HepG2 (cell line): ENCODE data around the gene TMED6. TPM values are rescaled to one million over a fixed set of nuclear protein-coding genes. Genes with fewer than 3 reads are reported as not detected.
A peak's percentile ranks its signal among the peaks of the same experiment; 100 is the strongest.

ENCODE experiments used
- ATAC-seq: fragments of 200-7000 bp; cut with Tn5 transposase; 3 replicates; pipeline ENCODE4 v1.9.1; 2020; ENCODE audit warnings: mild to moderate bottlenecking, moderate library complexity
- BruUV-seq: library from RNA; stranded (reverse); fragments of 400-500 nt; replicated peaks from 2 replicates; lab custom pipeline; 2021; lab: Mats Ljungman, UMichigan
- CTCF ChIA-PET: fragments of 300-600 bp; formaldehyde crosslinking; extraction: SDS; loops from one replicate; lab custom pipeline; 2021; ENCODE audit warnings: low total read pairs, inconsistent platforms, low intra/inter-chr PET ratio; lab: Yijun Ruan, JAX
- POLR2A ChIA-PET: fragments of 350-600 bp; sonication (Branson Sonifier 250); formaldehyde crosslinking; loops from one replicate; lab custom pipeline; 2020; ENCODE audit warnings: antibody characterized with exemption, inconsistent platforms; lab: Yijun Ruan, JAX
- DNase-seq: peaks from one replicate; pipeline ENCODE4 v3.0.0-alpha.2; 2015; ENCODE audit warnings: low spot score
- FAIRE-seq: peaks from 3 replicates; lab custom pipeline; 2011; peaks lifted over from hg19 to GRCh38; lab: Jason Lieb, UNC
- H2AFZ ChIP-seq: one replicate; pipeline ENCODE4 v1.6.1; 2011; ENCODE audit warnings: low read length, inconsistent platforms
- H3K27ac ChIP-seq: fragments of 300-600 bp; 3 replicates; pipeline ENCODE4 v1.8.0; 2011; ENCODE audit warnings: mixed run types, mild to moderate bottlenecking, mixed read lengths, low read length, inconsistent platforms; ENCODE audit not compliant: insufficient read depth; ENCODE audit errors: extremely low read length
- H3K27me3 ChIP-seq, 2 experiments: fragments of 200-600 bp in 1 of 2; 2 replicates in 1 of 2; 3 replicates in 1 of 2; pipeline versions ENCODE4 v1.6.0 to v1.8.0; 2011; ENCODE audit warnings: low read length in 2 of 2, mild to moderate bottlenecking in 2 of 2, moderate library complexity in 2 of 2, inconsistent platforms in 1 of 2; ENCODE audit not compliant: insufficient read depth in 2 of 2, control insufficient read depth in 1 of 2
- H3K36me3 ChIP-seq, 2 experiments: fragments of 200-600 bp in 1 of 2; replicated peaks in 1 of 2; 2 replicates in 1 of 2; 3 replicates in 1 of 2; pipeline versions ENCODE4 v1.5.1 to v1.8.0; 2011; ENCODE audit warnings: low read length in 2 of 2, inconsistent platforms in 1 of 2; ENCODE audit not compliant: insufficient read depth in 2 of 2, control insufficient read depth in 1 of 2
- H3K4me1 ChIP-seq: 2 replicates; pipeline ENCODE4 v1.5.1; 2012; ENCODE audit warnings: low read length, inconsistent platforms; ENCODE audit not compliant: insufficient read depth
- H3K4me2 ChIP-seq: 2 replicates; pipeline ENCODE4 v1.6.0; 2011; ENCODE audit warnings: low read depth, low read length, inconsistent platforms
- H3K4me3 ChIP-seq, 3 experiments: fragments of 200-600 bp in 1 of 3; sonication (generic), shearing (Covaris generic) in 1 of 3; replicated peaks in 1 of 3; 2 replicates each; pipeline ENCODE4 v1.5.1; 2011 to 2016; ENCODE audit warnings: low read length in 3 of 3, inconsistent platforms in 2 of 3, low read depth in 2 of 3, mild to moderate bottlenecking in 2 of 3, control low read depth in 1 of 3, mixed read lengths in 1 of 3; ENCODE audit not compliant: insufficient read depth in 1 of 3
- H3K79me2 ChIP-seq: one replicate; pipeline ENCODE4 v1.6.1; 2011; ENCODE audit warnings: low read length, inconsistent platforms; ENCODE audit not compliant: insufficient read depth
- H3K9ac ChIP-seq: 2 replicates; pipeline ENCODE4 v1.6.0; 2011; ENCODE audit warnings: mild to moderate bottlenecking, low read depth, low read length, inconsistent platforms; ENCODE audit not compliant: insufficient read depth
- H3K9me3 ChIP-seq: 2 replicates; pipeline ENCODE4 v1.5.1; 2012; ENCODE audit warnings: mild to moderate bottlenecking, low read length
- H4K20me1 ChIP-seq: 2 replicates; pipeline ENCODE4 v1.6.0; 2011; ENCODE audit warnings: inconsistent platforms, mild to moderate bottlenecking, low read length, moderate library complexity; ENCODE audit not compliant: insufficient read depth
- AGO2 ChIP-seq: fragments of 200-400 bp; formaldehyde crosslinking; optimal IDR thresholded peaks from 2 replicates; pipeline ENCODE3; 2017; ENCODE audit warnings: mild to moderate bottlenecking, low read depth, low read length, moderate library complexity
- ARID4A ChIP-seq: sonication (generic); formaldehyde crosslinking; IDR thresholded peaks from 2 replicates; pipeline ENCODE4 v1.5.0; 2020; ENCODE audit warnings: mild to moderate bottlenecking, missing genetic modification reagents, borderline replicate concordance
- NAIF1 ChIP-seq: sonication (generic); formaldehyde crosslinking; IDR thresholded peaks from 2 replicates; pipeline ENCODE4 v1.5.0; 2020; ENCODE audit warnings: mild to moderate bottlenecking, missing genetic modification reagents, borderline replicate concordance
- POLR2G ChIP-seq: fragments of 200-400 bp; formaldehyde crosslinking; IDR thresholded peaks from 2 replicates; pipeline ENCODE4 v1.6.1; 2018; ENCODE audit warnings: mild to moderate bottlenecking, low read depth, low read length, moderate library complexity
- RBFOX2 ChIP-seq: fragments of 200-400 bp; formaldehyde crosslinking; IDR thresholded peaks from 2 replicates; pipeline ENCODE4 v1.6.1; 2017; ENCODE audit warnings: low read depth, mild to moderate bottlenecking, low read length
- RBM22 ChIP-seq: fragments of 200-400 bp; formaldehyde crosslinking; optimal IDR thresholded peaks from 2 replicates; pipeline ENCODE3; 2017; ENCODE audit warnings: mild to moderate bottlenecking, low read length, moderate library complexity
- ZNF205 ChIP-seq: IDR thresholded peaks from 2 replicates; pipeline ENCODE4 v1.6.1; 2018; ENCODE audit warnings: missing biosample characterization, missing genetic modification reagents
- WGBS: methylation state at CpG from one replicate; pipeline ENCODE4 v1.1.6; 2017; ENCODE audit warnings: low lambda C conversion rate; 5-methylcytosine and 5-hydroxymethylcytosine counted together
- in situ Hi-C: cut with HindIII; loops from 2 replicates; pipeline ENCODE4 v1.10.0; 2017; ENCODE audit warnings: low pct_unique_long_range_greater_than_20kb; ENCODE audit not compliant: extremely low pct_ligation_motif_present
- intact Hi-C: fragments of 100-400 bp; cut with micrococcal nuclease; formaldehyde crosslinking; loops from one replicate; pipeline ENCODE4 v1.10.0; 2022; ENCODE audit not compliant: unreplicated experiment
- polyA plus RNA-seq, 8 experiments: library from polyadenylated mRNA; depleted of rRNA in 3 of 8; stranded (reverse) in 7 of 8; unstranded in 1 of 8; fragments of >200 nt; fragmentation: Illumina TruSeq in 4 of 8; extraction: Trizol in 4 of 8; gene quantifications; 2 replicates each; pipeline versions ENCODE4 v1.2.1 to v1.2.3, GENCODE V29; 2011 to 2016; ENCODE audit warnings: low read depth in 4 of 8, missing spikeins in 1 of 8, mixed read lengths in 1 of 8; ENCODE audit not compliant: insufficient read depth in 1 of 8
- total RNA-seq, 5 experiments: library from RNA; depleted of rRNA; stranded (reverse); fragments of >200 nt; fragmentation: Illumina TruSeq; extraction: Trizol; gene quantifications; 2 replicates each; pipeline ENCODE4 v1.2.3, GENCODE V29; 2016; ENCODE audit warnings: low read depth in 1 of 5

TMED6 gene
- total and polyA plus RNA-seq, 2 of the 13 experiments (the other 11 are each of a cell fraction or from before 2014, with no cell fraction given), result 9.8 to 14.4 TPM

DNA sequence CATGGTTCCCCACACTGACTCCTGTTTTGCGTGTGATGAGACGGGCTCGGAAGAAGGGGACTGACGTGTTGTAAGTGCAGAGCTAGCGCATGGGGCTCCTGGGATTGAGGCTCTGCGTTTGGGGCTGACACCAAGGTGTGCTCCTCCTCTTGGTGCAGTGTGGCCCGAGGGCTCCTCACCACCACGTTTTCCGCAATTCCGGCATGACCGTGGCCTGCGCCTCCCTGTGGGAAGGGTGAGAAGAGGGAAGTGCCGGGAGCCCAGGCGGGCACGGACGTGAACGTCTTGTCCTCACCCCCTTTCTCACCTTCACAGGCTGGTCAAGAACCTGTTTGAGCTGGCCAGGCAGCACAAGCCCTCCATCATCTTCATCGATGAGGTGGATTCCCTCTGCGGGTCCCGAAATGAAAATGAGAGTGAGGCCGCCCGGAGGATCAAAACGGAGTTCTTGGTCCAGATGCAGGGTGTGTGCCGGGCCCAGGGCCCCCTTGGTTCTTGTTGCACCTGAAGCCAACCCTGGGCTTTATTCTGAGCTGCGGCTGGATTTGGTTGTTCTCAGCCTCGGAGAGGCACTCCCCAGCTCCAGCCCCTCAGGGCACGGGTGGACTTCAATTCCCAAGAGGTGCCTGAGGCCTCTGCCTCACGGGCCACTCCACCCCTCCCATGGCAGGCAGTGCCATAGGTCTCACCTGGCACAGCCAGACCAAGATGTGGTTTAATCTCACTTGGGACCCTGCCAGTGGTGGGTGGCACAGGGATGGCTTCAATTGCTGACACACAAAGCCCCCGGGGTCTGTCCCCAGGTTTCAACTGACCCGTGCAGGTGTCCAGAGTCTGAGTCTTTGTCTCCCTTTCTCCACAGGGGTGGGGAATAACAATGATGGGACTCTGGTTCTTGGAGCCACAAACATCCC lies 31.5 kb downstream of the TMED6 start:
- CTCF ChIA-PET, result no interaction called here
- intact Hi-C loops, result no loop called here
- no peak for DNase-seq
- H3K79me2 ChIP-seq, result peaks cover 15% of the 10 kb centered on the region
- TF ChIP-seq ZNF205, result no peak
- TF ChIP-seq RBM22, result peak; percentile 26
- TF ChIP-seq NAIF1 (CRISPR knock-in tag), result no peak
- peak; percentile 63 for TF ChIP-seq RBFOX2
- 0 out of 2 replicates have a peak, but pooled peaks have one; percentile 21 for TF ChIP-seq ARID4A (CRISPR knock-in tag)
- peak; percentile 72 for TF ChIP-seq AGO2
- TF ChIP-seq POLR2G, result peak; percentile 2; the same call in 1 of the 2 replicates
- TF ChIP-seq, all 625 proteins: peak for 5
- ATAC-seq (no peak), FAIRE-seq (no peak)
- in situ Hi-C loops, result no loop called here
- H3K36me3 ChIP-seq, result peaks cover 60 to 90% of the 10 kb centered on the region in 2 experiments
- no peak overlapping the region for H3K9ac ChIP-seq
- H3K4me3 ChIP-seq, result no peak overlapping the region
- no TSS peak for BruUV-seq
- H3K27ac ChIP-seq, result no peak overlapping the region
- H2AFZ ChIP-seq, result no peak overlapping the region
- 97% methylated on average over 27 of the region's 30 CpGs for WGBS
- POLR2A ChIA-PET, result no interaction called here
- H3K4me1 ChIP-seq, result peaks cover 16% of the 10 kb centered on the region
- no peaks in the 10 kb centered on the region for H3K27me3 ChIP-seq
- H3K9me3 ChIP-seq, result no peaks in the 10 kb centered on the region
- H3K4me2 ChIP-seq, result no peak overlapping the region
- peaks cover 4% of the 10 kb centered on the region; the same call in 1 of the 2 replicates for H4K20me1 ChIP-seq
